ENCODE data around the gene EPG5. TPM values are rescaled to one million over a fixed set of nuclear protein-coding genes. Genes with fewer than 3 reads are reported as not detected.

The EPG5 gene
- total and polyA plus RNA-seq, 2 experiments from 2014 or later, result 4.6 to 32.1 TPM

GRCh38 chr18:45845410-45845809 lies 121.7 kb downstream of the EPG5 start:
- H3K79me2 ChIP-seq, result no peaks in the 10 kb centered on the region
- H3K4me3 ChIP-seq, result no peak overlapping the region
- no peak overlapping the region for H3K4me2 ChIP-seq
- no peaks in the 10 kb centered on the region for H3K27me3 ChIP-seq
- WGBS (ENCODE audit: low lambda C conversion rate, missing lambda C conversion rate), result 61% methylated on average over 8 of the region's 8 CpGs
- DNase-seq (ENCODE audit: low spot score), result no peak
- H3K9me2 ChIP-seq (replicated peaks; ENCODE audit: insufficient read depth), result no peaks in the 10 kb centered on the region
- no peaks in the 10 kb centered on the region for H3K36me3 ChIP-seq (replicated peaks; ENCODE audit: insufficient read depth, low read depth)
- no peak overlapping the region for H2AFZ ChIP-seq
- no peaks in the 10 kb centered on the region for H4K20me1 ChIP-seq (ENCODE audit: insufficient read depth, poor library complexity, severe bottlenecking)
- H3K4me1 ChIP-seq (ENCODE audit: insufficient read depth), result peaks cover 4% of the 10 kb centered on the region
- H3K9me3 ChIP-seq (ENCODE audit: low read depth), result no peaks in the 10 kb centered on the region
- TF ChIP-seq CTCF (IDR thresholded peaks at IDR 0.05; ENCODE audit: poor library complexity) (no peak), EZH2phosphoT487 (IDR thresholded peaks at IDR 0.05; ENCODE audit: low read depth, severe bottlenecking, unreplicated experiment) (no peak), EZH2 (IDR thresholded peaks at IDR 0.05; ENCODE audit: borderline replicate concordance) (no peak)
- no peak overlapping the region for H3K27ac ChIP-seq

DNA sequence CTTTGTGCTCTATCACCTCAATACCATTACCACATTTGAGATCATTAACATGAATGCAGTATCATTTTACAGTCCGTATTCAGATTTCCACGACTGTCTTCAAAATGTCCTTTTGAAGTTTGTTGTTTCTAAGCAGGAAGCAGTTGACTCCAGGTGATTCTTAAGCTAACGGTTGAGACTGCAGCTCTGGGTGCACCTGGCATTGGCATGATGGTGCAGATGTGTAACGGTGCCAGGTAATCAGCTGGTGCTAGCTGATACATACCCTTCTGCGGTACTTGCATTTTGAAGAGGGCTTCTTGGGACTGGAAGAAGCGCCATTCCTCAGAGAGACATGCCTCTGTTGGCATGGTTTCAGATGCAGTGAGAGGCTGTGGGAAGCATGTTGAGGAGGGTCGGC lies 122.2 kb downstream of the EPG5 start:
- no peaks in the 10 kb centered on the region for H3K9me2 ChIP-seq (replicated peaks; ENCODE audit: insufficient read depth)

DNA sequence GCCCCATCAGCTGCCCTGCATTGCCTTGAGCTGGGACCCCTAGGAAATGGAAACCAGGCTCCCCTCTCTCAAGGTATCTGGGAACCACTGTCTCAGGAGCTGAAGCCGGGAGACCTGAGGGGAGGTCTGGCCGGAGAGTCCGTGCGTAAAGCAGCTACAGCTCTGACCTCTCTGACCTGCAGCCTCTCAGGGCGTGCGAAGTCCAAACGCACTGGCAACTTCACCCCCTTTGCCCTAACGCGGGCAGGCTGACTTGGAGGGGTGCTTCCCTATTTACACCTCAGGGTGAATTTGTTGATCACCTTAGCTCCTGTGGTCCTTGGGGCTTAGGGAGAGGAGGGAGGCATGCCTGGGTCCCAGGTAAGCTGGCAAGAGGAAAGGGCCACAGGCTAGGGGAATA lies 124.1 kb downstream of the EPG5 start:
- Histone ChIP-seq H3K4me2 (no peak overlapping the region), H3K4me3 (no peak overlapping the region), H3K79me2 (no peaks in the 10 kb centered on the region), H3K9me3 (ENCODE audit: low read depth) (no peaks in the 10 kb centered on the region), H2AFZ (no peak overlapping the region), H3K27ac (no peak overlapping the region), H3K4me1 (ENCODE audit: insufficient read depth) (peaks cover 4% of the 10 kb centered on the region), H3K27me3 (peaks cover 3% of the 10 kb centered on the region), H3K36me3 (replicated peaks; ENCODE audit: insufficient read depth, low read depth) (no peaks in the 10 kb centered on the region), H3K9me2 (replicated peaks; ENCODE audit: insufficient read depth) (no peaks in the 10 kb centered on the region), H4K20me1 (ENCODE audit: insufficient read depth, poor library complexity, severe bottlenecking) (no peaks in the 10 kb centered on the region)
- TF ChIP-seq EZH2 (IDR thresholded peaks at IDR 0.05; ENCODE audit: borderline replicate concordance) (no peak), CTCF (IDR thresholded peaks at IDR 0.05; ENCODE audit: poor library complexity) (no peak)
- DNase-seq (ENCODE audit: low spot score), result no peak
- WGBS (ENCODE audit: low lambda C conversion rate, missing lambda C conversion rate), result 78% methylated on average over 9 of the region's 9 CpGs

More for the DNA sequence above, 122.2 kb downstream of the EPG5 start:
- 90% methylated on average over 7 of the region's 7 CpGs for WGBS (ENCODE audit: low lambda C conversion rate, missing lambda C conversion rate)
- H3K4me1 ChIP-seq (ENCODE audit: insufficient read depth), result peaks cover 4% of the 10 kb centered on the region
- no peaks in the 10 kb centered on the region for H3K9me3 ChIP-seq (ENCODE audit: low read depth)
- no peak overlapping the region for H3K4me2 ChIP-seq
- no peaks in the 10 kb centered on the region for H3K79me2 ChIP-seq
- DNase-seq (ENCODE audit: low spot score), result no peak
- H3K27ac ChIP-seq, result no peak overlapping the region
- H3K36me3 ChIP-seq (replicated peaks; ENCODE audit: insufficient read depth, low read depth), result no peaks in the 10 kb centered on the region
- TF ChIP-seq EZH2phosphoT487 (IDR thresholded peaks at IDR 0.05; ENCODE audit: low read depth, severe bottlenecking, unreplicated experiment), result no peak
- H4K20me1 ChIP-seq (ENCODE audit: insufficient read depth, poor library complexity, severe bottlenecking), result no peaks in the 10 kb centered on the region
- H3K27me3 ChIP-seq, result no peaks in the 10 kb centered on the region
- no peak overlapping the region for H2AFZ ChIP-seq
- H3K4me3 ChIP-seq, result no peak overlapping the region

DNA sequence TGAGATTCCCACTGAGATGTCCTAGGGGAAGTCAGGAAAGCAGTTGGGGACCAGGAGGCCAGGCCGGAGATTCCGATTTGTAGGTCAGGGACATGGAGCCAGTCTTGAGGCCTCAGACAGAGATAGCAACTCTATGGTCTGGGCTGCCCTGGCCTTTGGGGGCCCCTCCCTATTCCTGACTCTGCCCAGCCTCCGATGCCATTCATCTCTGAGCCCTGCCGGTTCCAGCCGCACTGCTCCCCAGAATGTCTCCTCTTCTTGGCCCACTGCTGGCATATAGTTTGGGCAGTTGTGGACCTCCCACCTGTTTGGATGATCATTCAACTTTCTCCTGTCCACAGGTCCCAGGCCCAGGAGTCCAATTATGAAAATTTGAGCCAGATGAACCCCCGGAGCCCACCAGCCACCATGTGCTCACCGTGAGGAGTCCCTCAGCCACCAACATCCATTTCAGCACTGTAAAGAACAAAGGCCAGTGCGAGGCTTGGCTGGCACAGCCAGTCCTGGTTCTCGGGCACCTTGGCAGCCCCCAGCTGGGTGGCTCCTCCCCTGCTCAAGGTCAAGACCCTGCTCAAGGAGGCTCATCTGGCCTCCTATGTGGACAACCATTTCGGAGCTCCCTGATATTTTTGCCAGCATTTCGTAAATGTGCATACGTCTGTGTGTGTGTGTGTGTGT lies 125.2 kb downstream of the EPG5 start:
- Histone ChIP-seq H3K4me1 (ENCODE audit: insufficient read depth) (peaks cover 14% of the 10 kb centered on the region), H2AFZ (no peak overlapping the region), H4K20me1 (ENCODE audit: insufficient read depth, poor library complexity, severe bottlenecking) (no peaks in the 10 kb centered on the region), H3K79me2 (no peaks in the 10 kb centered on the region), H3K9me2 (replicated peaks; ENCODE audit: insufficient read depth) (no peaks in the 10 kb centered on the region), H3K36me3 (replicated peaks; ENCODE audit: insufficient read depth, low read depth) (no peaks in the 10 kb centered on the region), H3K4me2 (no peak overlapping the region), H3K27ac (no peak overlapping the region), H3K9me3 (ENCODE audit: low read depth) (no peaks in the 10 kb centered on the region), H3K4me3 (no peak overlapping the region), H3K27me3 (peaks cover 10% of the 10 kb centered on the region)
- no peak for DNase-seq (ENCODE audit: low spot score)
- TF ChIP-seq EZH2phosphoT487 (IDR thresholded peaks at IDR 0.05; ENCODE audit: low read depth, severe bottlenecking, unreplicated experiment) (no peak), CTCF (IDR thresholded peaks at IDR 0.05; ENCODE audit: poor library complexity) (no peak), EZH2 (IDR thresholded peaks at IDR 0.05; ENCODE audit: borderline replicate concordance) (no peak)
- WGBS (ENCODE audit: low lambda C conversion rate, missing lambda C conversion rate), result 96% methylated on average over 12 of the region's 12 CpGs
